SW 1271 (cell line): Measurements from ENCODE around the gene TNNT2.

Experiments
- DNase-seq, 2 experiments: peaks; one replicate each; lab custom pipeline; 2025; lab: John Stamatoyannopoulos, UW

Gene TNNT2

GRCh38 chr1:201316556-201316955, 60.9 kb downstream of the TNNT2 start:
- no peak for DNase-seq

GRCh38 chr1:201313086-201313485, 64.4 kb downstream of the TNNT2 start:
- no peak for DNase-seq

- DNase-seq: no peak
Measured at GRCh38 chr1:201312298-201312697, 65.2 kb downstream of the TNNT2 start.

- DNase-seq: no peak
Measured at GRCh38 chr1:201311356-201312011, 66.0 kb downstream of the TNNT2 start.

- no peak for DNase-seq
Measured at GRCh38 chr1:201310986-201311355, 66.5 kb downstream of the TNNT2 start.

GRCh38 chr1:201310251-201310985, 67.1 kb downstream of the TNNT2 start:
- DNase-seq: no peak

- DNase-seq: no peak
Measured at GRCh38 chr1:201309416-201309815, 68.1 kb downstream of the TNNT2 start.
